Activated CD8-positive, alpha-beta memory T cell treated with anti-CD3 and anti-CD28 coated beads, Interleukin-2, amount 50 U/mL, for 24 hours (primary cell): ENCODE data around the gene UNG.

Experiments
- DNase-seq: peaks from one replicate; pipeline ENCODE4 v3.0.0-alpha.2; 2020; ENCODE audit errors: extremely low read depth

The UNG gene

GRCh38 chr12:109156036-109156435, 58.6 kb downstream of the UNG start:
- no peak for DNase-seq

GRCh38 chr12:109156586-109156985, 59.2 kb downstream of the UNG start:
- DNase-seq = no peak

GRCh38 chr12:109157986-109158385, 60.6 kb downstream of the UNG start:
- DNase-seq = no peak

- DNase-seq = no peak
Measured at GRCh38 chr12:109160433-109160832, 63.0 kb downstream of the UNG start.
